Measurements from ENCODE around the gene CAMK2D.
"Not testable (repeated sequence)": the region's sequence is repeated elsewhere in the genome, so short reads cannot be mapped to it uniquely, and the experiment has no call there.

The CAMK2D gene

DNA sequence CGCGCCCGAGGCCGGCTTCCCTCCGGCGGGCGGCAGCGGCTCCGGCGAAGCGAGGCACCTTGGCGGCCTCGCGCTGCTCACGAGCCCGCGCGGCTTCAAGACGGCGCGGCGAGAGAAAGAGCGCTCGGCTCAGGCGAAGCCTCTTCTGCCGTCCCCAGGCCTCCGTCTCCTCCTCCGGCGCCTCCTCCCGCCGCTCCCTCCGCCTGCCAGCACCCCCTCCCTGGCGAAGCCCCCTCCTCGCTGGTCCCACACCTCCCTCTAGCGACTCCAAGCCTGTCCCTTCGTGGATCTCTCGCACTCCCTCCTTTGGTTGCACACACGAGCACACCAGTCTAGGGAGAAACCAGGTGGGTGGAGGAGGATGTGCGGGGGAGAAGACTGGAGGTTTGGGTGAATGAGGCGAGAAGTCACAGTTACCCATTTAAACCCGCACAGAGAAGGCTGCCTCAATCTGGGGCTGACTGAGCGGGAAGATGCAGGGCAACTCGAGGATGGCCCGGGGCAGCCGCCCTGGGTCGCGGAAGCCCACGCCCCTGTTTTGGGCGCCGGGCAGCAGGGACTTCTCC lies at the start of gene CAMK2D:
CAMK2D (minus strand) TSS at position 119 of the 566 bp plus-strand sequence. CDS start 670 bp downstream, outside the sequence.
- H3K27ac ChIP-seq: peak within 1 kb of the TSS; percentile 96
- TF ChIP-seq, protein P1, sequence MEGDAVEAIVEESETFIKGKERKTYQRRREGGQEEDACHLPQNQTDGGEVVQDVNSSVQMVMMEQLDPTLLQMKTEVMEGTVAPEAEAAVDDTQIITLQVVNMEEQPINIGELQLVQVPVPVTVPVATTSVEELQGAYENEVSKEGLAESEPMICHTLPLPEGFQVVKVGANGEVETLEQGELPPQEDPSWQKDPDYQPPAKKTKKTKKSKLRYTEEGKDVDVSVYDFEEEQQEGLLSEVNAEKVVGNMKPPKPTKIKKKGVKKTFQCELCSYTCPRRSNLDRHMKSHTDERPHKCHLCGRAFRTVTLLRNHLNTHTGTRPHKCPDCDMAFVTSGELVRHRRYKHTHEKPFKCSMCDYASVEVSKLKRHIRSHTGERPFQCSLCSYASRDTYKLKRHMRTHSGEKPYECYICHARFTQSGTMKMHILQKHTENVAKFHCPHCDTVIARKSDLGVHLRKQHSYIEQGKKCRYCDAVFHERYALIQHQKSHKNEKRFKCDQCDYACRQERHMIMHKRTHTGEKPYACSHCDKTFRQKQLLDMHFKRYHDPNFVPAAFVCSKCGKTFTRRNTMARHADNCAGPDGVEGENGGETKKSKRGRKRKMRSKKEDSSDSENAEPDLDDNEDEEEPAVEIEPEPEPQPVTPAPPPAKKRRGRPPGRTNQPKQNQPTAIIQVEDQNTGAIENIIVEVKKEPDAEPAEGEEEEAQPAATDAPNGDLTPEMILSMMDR (conservative IDR thresholded peaks at IDR 0.05): peak; percentile 79

GRCh38 chr4:113810906-113811305 lies 49.4 kb upstream of the CAMK2D start:
- no peak overlapping the region for H3K27ac ChIP-seq
- TF ChIP-seq, protein P1 (conservative IDR thresholded peaks at IDR 0.05): no peak

DNA sequence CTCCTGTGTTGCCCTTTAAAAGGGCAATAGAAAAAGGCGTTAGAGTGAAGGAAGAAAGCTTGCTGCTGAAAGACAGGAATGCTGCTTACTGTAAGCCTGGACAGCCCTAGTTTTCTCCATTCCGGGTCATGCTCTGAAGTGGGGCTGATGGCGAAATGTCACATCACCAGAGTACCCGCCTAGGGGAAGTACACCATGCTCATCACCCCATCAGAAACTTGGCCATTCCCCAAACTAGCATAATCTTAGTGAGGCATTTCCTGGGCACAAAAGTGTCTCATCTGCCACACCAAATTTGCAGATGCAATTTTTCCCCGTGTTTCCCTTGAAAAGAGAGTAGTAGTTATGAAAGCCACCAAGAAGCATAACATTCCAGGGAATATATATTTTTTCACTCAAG lies 47.8 kb upstream of the CAMK2D start:
- TF ChIP-seq, protein P1 (conservative IDR thresholded peaks at IDR 0.05): no peak
- no peak overlapping the region for H3K27ac ChIP-seq

DNA sequence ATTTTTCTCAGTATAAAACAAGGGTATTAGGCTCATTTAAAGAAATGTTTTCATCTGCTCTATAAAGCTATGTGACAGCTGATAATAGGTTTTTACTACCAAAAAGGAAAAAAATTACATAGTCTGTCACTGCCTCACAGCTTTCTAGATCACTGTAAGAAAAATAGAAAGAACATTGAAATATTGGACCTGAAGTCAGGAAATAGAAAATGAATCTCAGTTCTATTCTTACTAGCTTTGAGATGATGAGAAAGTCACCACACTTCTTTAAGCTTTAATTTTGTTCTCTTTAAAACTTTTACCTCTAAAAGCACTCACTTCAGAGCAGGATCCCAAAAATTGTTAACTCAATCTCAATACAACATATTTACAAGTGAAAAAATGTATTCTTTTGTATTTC lies 45.3 kb upstream of the CAMK2D start:
- TF ChIP-seq, protein P1 (conservative IDR thresholded peaks at IDR 0.05): no peak
- no peak overlapping the region for H3K27ac ChIP-seq

- TF ChIP-seq, protein P1 (conservative IDR thresholded peaks at IDR 0.05): no peak
- H3K27ac ChIP-seq: no peak overlapping the region
Observed at GRCh38 chr4:113801882-113802281, 40.3 kb upstream of the CAMK2D start.

- H3K27ac ChIP-seq: not testable (repeated sequence)
Observed at GRCh38 chr4:113796381-113796780, 34.8 kb upstream of the CAMK2D start.

GRCh38 chr4:113790478-113790877 lies 28.9 kb upstream of the CAMK2D start:
- TF ChIP-seq, protein P1 (conservative IDR thresholded peaks at IDR 0.05): no peak
- no peak overlapping the region for H3K27ac ChIP-seq

DNA sequence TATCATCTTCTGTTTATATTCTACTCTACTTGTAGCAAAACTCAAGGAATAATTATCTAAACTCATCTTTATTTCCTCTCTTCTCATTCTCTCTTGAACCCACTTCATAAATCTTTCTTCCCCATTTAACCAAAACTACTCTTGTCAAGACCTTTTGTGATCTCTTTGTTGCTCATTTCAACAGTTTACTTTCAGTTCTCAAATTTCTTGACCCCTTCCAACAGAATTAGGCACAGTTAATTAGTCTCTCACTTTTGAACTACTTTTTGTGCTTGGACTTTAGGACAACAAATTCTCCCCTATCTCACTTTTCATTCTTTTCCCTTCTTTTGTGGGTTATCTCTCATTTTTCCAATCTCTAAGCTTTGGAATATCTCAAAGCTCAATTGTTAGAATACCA lies 27.4 kb upstream of the CAMK2D start:
- no peak overlapping the region for H3K27ac ChIP-seq
- TF ChIP-seq, protein P1 (conservative IDR thresholded peaks at IDR 0.05): no peak

Data from VCaP (cell line).